ENCODE data around the gene SCN2A. TPM values are rescaled to one million over a fixed set of nuclear protein-coding genes. Genes with fewer than 3 reads are reported as not detected.

The SCN2A gene
- total and polyA plus RNA-seq, 2 of the 4 experiments (the other 2 are of a cell fraction), result 0.24 to 0.54 TPM

GRCh38 chr2:165410276-165410675, 171.1 kb downstream of the SCN2A start:
- Histone ChIP-seq H4K5ac (ENCODE audit: low read depth, low read length) (no peak overlapping the region), H3K14ac (replicated peaks; ENCODE audit: low read depth, low read length) (no peak overlapping the region), H2AFZ (replicated peaks; ENCODE audit: low read length, poor library complexity) (no peak overlapping the region), H3K9me3 (ENCODE audit: control insufficient read depth, insufficient read depth, low read length) (no peaks in the 10 kb centered on the region), H2BK5ac (ENCODE audit: low read depth, low read length, poor library complexity, severe bottlenecking) (no peak overlapping the region), H3K27ac (ENCODE audit: insufficient read depth, low read length) (no peak overlapping the region), H3K4me1 (ENCODE audit: control insufficient read depth, insufficient read depth, low read length) (no peaks in the 10 kb centered on the region), H3K36me3 (ENCODE audit: control insufficient read depth, insufficient read depth, low read length) (no peaks in the 10 kb centered on the region), H3K18ac (ENCODE audit: low read depth, low read length) (no peak overlapping the region), H4K20me1 (ENCODE audit: insufficient read depth, low read length) (no peaks in the 10 kb centered on the region), H3K4me2 (ENCODE audit: low read depth, low read length) (no peak overlapping the region), H2BK120ac (ENCODE audit: low read depth, low read length) (no peak overlapping the region), H3K56ac (ENCODE audit: extremely low read depth, insufficient read depth, low read length) (no peak overlapping the region), H3K79me1 (ENCODE audit: low read depth in 1 of 2, low read length in 2 of 2) (no peaks in the 10 kb centered on the region), H3K9me1 (ENCODE audit: insufficient read depth, low read length) (no peaks in the 10 kb centered on the region), H2AK9ac (replicated peaks; ENCODE audit: low read depth, low read length, poor library complexity) (no peak overlapping the region), H3K23ac (ENCODE audit: low read depth, low read length) (no peak overlapping the region), H2BK20ac (ENCODE audit: low read depth, low read length) (no peak overlapping the region), H3K4ac (ENCODE audit: low read depth, low read length) (no peak overlapping the region), H2AK5ac (ENCODE audit: low read depth, low read length) (no peak overlapping the region), H3K9ac (ENCODE audit: low read depth, low read length) (no peak overlapping the region), H2BK15ac (ENCODE audit: low read depth, low read length) (no peak overlapping the region), H3K4me3 (ENCODE audit: insufficient read depth, low read depth, low read length) (no peak overlapping the region), H3K27me3 (ENCODE audit: control insufficient read depth, insufficient read depth, low read length) (no peaks in the 10 kb centered on the region), H4K8ac (ENCODE audit: low read depth in 2 of 2, low read length in 2 of 2) (no peak overlapping the region), H4K91ac (ENCODE audit: insufficient read depth, low read depth, low read length) (no peak overlapping the region)
- ATAC-seq (ENCODE audit: low read depth), result no peak
- in situ Hi-C loops (cut with MboI; ENCODE audit: low sequenced_read_pairs) (no loop called here), intact Hi-C loops (cut with micrococcal nuclease) (no loop called here), dilution Hi-C loops (cut with HindIII; ENCODE audit: low sequenced_read_pairs, unreplicated experiment) (no loop called here)
- ChIA-PET CTCF (no interaction called here), POLR2A (ENCODE audit: unreplicated experiment) (no interaction called here)
- no TSS peak for BruUV-seq (replicated peaks)
- DNase-seq, result no peak
- TF ChIP-seq NFE2L2 (IDR thresholded peaks at IDR 0.05; ENCODE audit: low read depth, low read length), result no peak
- no peak for TF ChIP-seq SMC3 (IDR thresholded peaks at IDR 0.05; ENCODE audit: low read depth, low read length)
- TF ChIP-seq ELK1 (IDR thresholded peaks at IDR 0.05; ENCODE audit: borderline replicate concordance, low read depth, low read length), result no peak
- TF ChIP-seq RAD21 (IDR thresholded peaks at IDR 0.05; ENCODE audit: low read length), result no peak
- no peak for TF ChIP-seq POLR2A (IDR thresholded peaks at IDR 0.05; ENCODE audit: low read depth, low read length)
- TF ChIP-seq CEBPB (IDR thresholded peaks at IDR 0.05; ENCODE audit: low read depth, low read length), result no peak
- TF ChIP-seq RCOR1 (IDR thresholded peaks at IDR 0.05; ENCODE audit: insufficient replicate concordance, low read length), result no peak
- no peak for TF ChIP-seq CHD1 (IDR thresholded peaks at IDR 0.05; ENCODE audit: low read depth, low read length)
- no peak for TF ChIP-seq CTCF (conservative IDR thresholded peaks at IDR 0.05; ENCODE audit: low read depth, low read length)
- no peak for TF ChIP-seq USF2 (IDR thresholded peaks at IDR 0.05; ENCODE audit: low read depth, low read length)
- TF ChIP-seq MAZ (IDR thresholded peaks at IDR 0.05; ENCODE audit: borderline replicate concordance, low read depth, low read length), result no peak
- TF ChIP-seq FOS (IDR thresholded peaks at IDR 0.05; ENCODE audit: low read depth, low read length), result no peak
- TF ChIP-seq RFX5 (IDR thresholded peaks at IDR 0.05; ENCODE audit: low read depth, low read length), result no peak
